Heart left ventricle (tissue), 16 donors: ENCODE data around the gene MAST4. TPM values are rescaled to one million over a fixed set of nuclear protein-coding genes. Genes with fewer than 3 reads are reported as not detected.

Experiments
- ATAC-seq, 4 donors: fragments of 200-7000 bp; cut with Tn5 transposase; one replicate each; pipeline ENCODE4 v1.9.1; 2020 to 2022; ENCODE audit warnings: moderate library complexity in 4 of 4, mild to moderate bottlenecking in 3 of 4, moderate number of reproducible peaks in 1 of 4
- DNase-seq, 5 donors: peaks; one replicate each; pipeline ENCODE4 v3.0.0-alpha.2; 2020
- H3K27ac ChIP-seq, 12 donors: fragments of 200-600 bp; sonication (generic) in 4 of 12; one replicate each; pipeline versions ENCODE4 v1.5.0 to v1.8.0; 2016 to 2022; ENCODE audit warnings: mild to moderate bottlenecking in 2 of 12
- H3K27me3 ChIP-seq, 9 donors: fragments of 200-600 bp; sonication (generic) in 2 of 9; one replicate each; pipeline versions ENCODE4 v1.5.1 to v1.8.0; 2016 to 2022; ENCODE audit warnings: mild to moderate bottlenecking in 3 of 9
- H3K36me3 ChIP-seq, 9 donors: fragments of 200-600 bp; sonication (generic) in 2 of 9; one replicate each; pipeline versions ENCODE4 v1.5.0 to v1.8.0; 2018 to 2022; ENCODE audit warnings: mild to moderate bottlenecking in 2 of 9
- H3K4me1 ChIP-seq, 12 donors: fragments of 200-600 bp; sonication (generic) in 4 of 12; one replicate each; pipeline versions ENCODE4 v1.5.0 to v1.8.0; 2016 to 2022; ENCODE audit warnings: mild to moderate bottlenecking in 3 of 12
- H3K4me3 ChIP-seq, 12 donors: fragments of 200-600 bp; sonication (generic) in 4 of 12; one replicate each; pipeline versions ENCODE4 v1.5.0 to v1.8.0; 2017 to 2022; ENCODE audit warnings: mild to moderate bottlenecking in 9 of 12, moderate library complexity in 4 of 12
- H3K9me3 ChIP-seq, 12 donors: fragments of 200-600 bp; sonication (generic) in 4 of 12; one replicate each; pipeline versions ENCODE4 v1.5.0 to v1.8.0; 2016 to 2022; ENCODE audit warnings: mild to moderate bottlenecking in 1 of 12
- POLR2A ChIP-seq, 2 donors: fragments of 450-650 bp; IDR thresholded peaks; one replicate each; pipeline ENCODE4 v1.6.1; 2017; ENCODE audit warnings: antibody characterized with exemption in 2 of 2, mild to moderate bottlenecking in 2 of 2, moderate library complexity in 2 of 2
- WGBS, 4 donors: extraction: QIAGEN DNeasy Blood & Tissue Kit in 2 of 4; methylation state at CpG; one replicate each; pipeline versions ENCODE4 v1.1.5 to v1.1.7; 2013 to 2018; 5-methylcytosine and 5-hydroxymethylcytosine counted together
- intact Hi-C, 10 donors: fragments of 100-400 bp; cut with DNase I; formaldehyde crosslinking; loops; one replicate each; pipeline versions ENCODE4 v1.11.1 to v1.14.2; 2022
- polyA plus RNA-seq, 2 donors: library from polyadenylated mRNA; stranded (reverse); fragments of 200-250 nt; gene quantifications; one replicate each; pipeline ENCODE4 v1.2.3, GENCODE V29; 2013
- total RNA-seq, 9 donors: library from RNA; depleted of rRNA in 2 of 9; stranded (reverse); fragments of >200 nt in 2 of 9; fragmentation: NEBNext Ultra II Directional in 3 of 9; extraction: Animal tissue kit (Norgen Biotek cat#: 25700) in 3 of 9; gene quantifications; one replicate each; pipeline versions ENCODE4 v1.1.0 to v1.2.4, GENCODE V29; 2016 to 2023
- TF ChIP-seq, protein P1 (sequence below), 12 donors: fragments of 200-600 bp; sonication (generic) in 4 of 12; IDR thresholded peaks; one replicate each; pipeline versions ENCODE4 v1.5.0 to v1.8.0; 2018 to 2022; ENCODE audit warnings: antibody characterized with exemption in 12 of 12, mild to moderate bottlenecking in 5 of 12
- donor health status: ischemic (EF 13 %, LVEDD 7.1; RV severe dilation, severe dysfunction).
- donor health status: healthy with polysubstance abuse.
- donor health status: DM: no; HTN: yes; CAD: no.
- donor health status: DM: no; HTN: no; CAD: no.
- donor health status: ischemic (EF 25% LVEDD 6.9; RV normal size, moderate dysfunction).
- donor health status: ischemic (EF 25% LVEDD 5.7; RV mildly dilated, moderate dysfunction).
- donor health status: healthy.
- donor health status: DM: yes; HTN: yes; CAD: no.
- donor health status: ischemic (EF 35%, LVEDD 5.7; RV mildly dilated, moderate dysfunction).
- donor health status: nonischemic (EF 11% LVEDD 7.7; RV severe dilation, severe dysfunction).
- donor health status: DM: yes; HTN: yes; CAD: no.
- donor health status: PGD.
- donor health status: ischemic (EF 29% LVEDD 5.4; RV normal size, mild dysfunction).
- donor health status: nonischemic (EF 23%, LVEDD 6.1; RV moderate dilation, normal function).

The MAST4 gene
- total and polyA plus RNA-seq, 11 donors, result 26.8 to 96.2 (median 68.1) TPM

DNA sequence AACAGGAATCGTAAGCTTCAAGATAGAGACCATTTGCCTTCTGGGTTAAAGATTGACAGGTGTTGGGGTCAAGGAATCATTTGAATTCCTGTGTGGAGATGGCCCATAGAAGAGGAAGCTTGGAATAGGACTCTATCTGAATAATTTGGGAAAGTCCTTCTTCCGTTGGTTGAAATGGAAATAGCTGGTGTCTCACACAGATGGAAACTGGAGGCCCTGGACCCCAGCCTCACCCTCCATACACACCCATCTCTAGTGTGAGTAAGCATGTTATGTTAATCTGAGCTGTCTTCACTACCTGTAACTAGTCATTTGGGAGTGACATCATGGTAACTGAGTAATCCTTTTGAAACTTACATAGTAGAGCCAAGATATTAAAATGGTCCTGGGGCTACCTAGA is 416.0 kb downstream of the MAST4 start:
- no peak for TF ChIP-seq POLR2A (IDR thresholded peaks at IDR 0.05)
- TF ChIP-seq, protein P1, sequence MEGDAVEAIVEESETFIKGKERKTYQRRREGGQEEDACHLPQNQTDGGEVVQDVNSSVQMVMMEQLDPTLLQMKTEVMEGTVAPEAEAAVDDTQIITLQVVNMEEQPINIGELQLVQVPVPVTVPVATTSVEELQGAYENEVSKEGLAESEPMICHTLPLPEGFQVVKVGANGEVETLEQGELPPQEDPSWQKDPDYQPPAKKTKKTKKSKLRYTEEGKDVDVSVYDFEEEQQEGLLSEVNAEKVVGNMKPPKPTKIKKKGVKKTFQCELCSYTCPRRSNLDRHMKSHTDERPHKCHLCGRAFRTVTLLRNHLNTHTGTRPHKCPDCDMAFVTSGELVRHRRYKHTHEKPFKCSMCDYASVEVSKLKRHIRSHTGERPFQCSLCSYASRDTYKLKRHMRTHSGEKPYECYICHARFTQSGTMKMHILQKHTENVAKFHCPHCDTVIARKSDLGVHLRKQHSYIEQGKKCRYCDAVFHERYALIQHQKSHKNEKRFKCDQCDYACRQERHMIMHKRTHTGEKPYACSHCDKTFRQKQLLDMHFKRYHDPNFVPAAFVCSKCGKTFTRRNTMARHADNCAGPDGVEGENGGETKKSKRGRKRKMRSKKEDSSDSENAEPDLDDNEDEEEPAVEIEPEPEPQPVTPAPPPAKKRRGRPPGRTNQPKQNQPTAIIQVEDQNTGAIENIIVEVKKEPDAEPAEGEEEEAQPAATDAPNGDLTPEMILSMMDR (IDR thresholded peaks at IDR 0.05), result no peak
- Histone ChIP-seq H3K9me3 (no peaks in the 10 kb centered on the region), H3K27me3 (no peaks in the 10 kb centered on the region), H3K27ac (peak overlapping the region in 6 of 12 donors; percentile 36 to 80 (median 54)), H3K4me3 (no peak overlapping the region), H3K36me3 (no peaks in the 10 kb centered on the region), H3K4me1 (peaks cover 0 to 96% (median 76%) of the 10 kb centered on the region in 12 donors)
- ATAC-seq (no peak), DNase-seq (no peak)
- WGBS, 4 donors, result 83 to 93% (median 88%) methylated on average over 2 of the region's 2 CpGs
- intact Hi-C loops, result loop anchor here in 3 of 10 donors (5.0 kb wide), 3 partner anchors 35 to 85 kb away; no protein-coding TSS in a partner anchor

- no peak overlapping the region for H3K4me3 ChIP-seq
- TF ChIP-seq POLR2A (IDR thresholded peaks at IDR 0.05), result no peak
- TF ChIP-seq, protein P1 (IDR thresholded peaks at IDR 0.05), result no peak
- intact Hi-C loops, result loop anchor here in 3 of 10 donors (5.0 kb wide), 3 partner anchors 34 to 84 kb away; no protein-coding TSS in a partner anchor
- DNase-seq (no peak), ATAC-seq (no peak)
- H3K9me3 ChIP-seq, result no peaks in the 10 kb centered on the region
- H3K27me3 ChIP-seq, result no peaks in the 10 kb centered on the region
- peak overlapping the region in 11 of 12 donors; percentile 62 to 83 (median 77) for H3K27ac ChIP-seq
- WGBS, 4 donors, result 29 to 52% (median 48%) methylated on average over 1 of the region's 1 CpG
- peaks cover 0 to 85% (median 68%) of the 10 kb centered on the region in 12 donors for H3K4me1 ChIP-seq
- no peaks in the 10 kb centered on the region for H3K36me3 ChIP-seq
Observed at GRCh38 chr5:67013719-67014118, 417.5 kb downstream of the MAST4 start.

GRCh38 chr5:67014191-67014590 is 418.0 kb downstream of the MAST4 start:
- Histone ChIP-seq H3K36me3 (no peaks in the 10 kb centered on the region), H3K27ac (peak overlapping the region; percentile 62 to 83 (median 76)), H3K27me3 (no peaks in the 10 kb centered on the region), H3K4me3 (no peak overlapping the region), H3K9me3 (no peaks in the 10 kb centered on the region), H3K4me1 (peaks cover 0 to 85% (median 64%) of the 10 kb centered on the region in 12 donors)
- WGBS, 4 donors, result 92 to 94% (median 93%) methylated on average over 5 of the region's 5 CpGs
- ATAC-seq (no peak), DNase-seq (no peak)
- TF ChIP-seq POLR2A (IDR thresholded peaks at IDR 0.05), result no peak
- TF ChIP-seq, protein P1 (IDR thresholded peaks at IDR 0.05), result no peak
- intact Hi-C loops, result loop anchor here in 3 of 10 donors (5.0 kb wide), 3 partner anchors 33 to 83 kb away; no protein-coding TSS in a partner anchor

DNA sequence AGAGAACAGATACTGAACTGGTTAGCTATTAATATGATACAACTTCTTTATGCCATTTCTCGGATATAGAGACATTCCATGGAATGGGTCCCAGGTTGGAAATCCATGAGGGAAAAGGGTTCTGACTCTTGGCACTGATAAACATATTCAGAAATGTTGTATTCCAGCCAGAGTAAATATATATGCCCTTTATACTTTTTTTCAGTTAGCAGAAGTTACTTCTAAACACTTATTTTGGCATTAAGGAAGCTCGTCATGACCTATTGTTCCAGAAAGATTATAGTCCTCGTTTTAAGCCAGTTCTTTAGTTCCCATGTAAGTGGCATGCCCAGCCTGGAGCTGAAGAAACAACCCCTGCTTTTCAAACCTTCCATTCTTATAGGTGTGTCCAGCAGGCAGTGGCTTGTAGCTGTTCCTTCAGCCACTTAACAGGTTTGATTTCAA is 418.8 kb downstream of the MAST4 start:
- peak in 1 of 5 donors; percentile 16 for DNase-seq
- 3 to 10% (median 8%) methylated on average over 3 of the region's 3 CpGs for WGBS, 4 donors
- no peaks in the 10 kb centered on the region for H3K9me3 ChIP-seq
- peak overlapping the region in 11 of 12 donors; percentile 13 to 54 (median 46) for H3K4me3 ChIP-seq
- H3K27ac ChIP-seq, result peak overlapping the region; percentile 62 to 83 (median 76)
- peak in 1 of 2 donors; percentile 28 for TF ChIP-seq POLR2A (IDR thresholded peaks at IDR 0.05)
- TF ChIP-seq, protein P1 (IDR thresholded peaks at IDR 0.05), result no peak
- ATAC-seq, result peak in 2 of 4 donors; percentile 43 to 57
- H3K4me1 ChIP-seq, result peaks cover 2 to 85% (median 63%) of the 10 kb centered on the region in 12 donors
- no peaks in the 10 kb centered on the region for H3K27me3 ChIP-seq
- no peaks in the 10 kb centered on the region for H3K36me3 ChIP-seq
- intact Hi-C loops, result loop anchor here in 4 of 10 donors (5.0 kb wide), 4 partner anchors 32 to 82 kb away; no protein-coding TSS in a partner anchor
